ENCODE results near the gene MTMR4.

MTMR4 gene

GRCh38 chr17:58530655-58531054 is 16.2 kb upstream of the MTMR4 start:
- in situ Hi-C loops (cut with HindIII; ENCODE audit: low pct_ligation_motif_present, low sequenced_read_pairs), result no loop called here
- no peak for DNase-seq
- no peak for TF ChIP-seq CTCF (IDR thresholded peaks at IDR 0.05; ENCODE audit: low read depth, low read length, missing control alignments)
- no peak overlapping the region for H3K4me3 ChIP-seq (ENCODE audit: low read depth, low read length)
- H3K36me3 ChIP-seq (replicated peaks), result no peaks in the 10 kb centered on the region
- no peak overlapping the region for H3K27ac ChIP-seq
- no peaks in the 10 kb centered on the region for H3K27me3 ChIP-seq (replicated peaks)

- no peaks in the 10 kb centered on the region for H3K36me3 ChIP-seq (replicated peaks)
- no peak overlapping the region for H3K4me3 ChIP-seq (ENCODE audit: low read depth, low read length)
- H3K27ac ChIP-seq, result no peak overlapping the region
- in situ Hi-C loops (cut with HindIII; ENCODE audit: low pct_ligation_motif_present, low sequenced_read_pairs), result no loop called here
- no peak for DNase-seq
- no peaks in the 10 kb centered on the region for H3K27me3 ChIP-seq (replicated peaks)
- no peak for TF ChIP-seq CTCF (IDR thresholded peaks at IDR 0.05; ENCODE audit: low read depth, low read length, missing control alignments)
Observed at GRCh38 chr17:58529275-58529674, 14.8 kb upstream of the MTMR4 start.

GRCh38 chr17:58528443-58528842 is 14.0 kb upstream of the MTMR4 start:
- Histone ChIP-seq H3K36me3 (replicated peaks) (no peaks in the 10 kb centered on the region), H3K4me3 (ENCODE audit: low read depth, low read length) (no peak overlapping the region), H3K27ac (no peak overlapping the region), H3K27me3 (replicated peaks) (no peaks in the 10 kb centered on the region)
- in situ Hi-C loops (cut with HindIII; ENCODE audit: low pct_ligation_motif_present, low sequenced_read_pairs), result no loop called here
- DNase-seq, result no peak
- no peak for TF ChIP-seq CTCF (IDR thresholded peaks at IDR 0.05; ENCODE audit: low read depth, low read length, missing control alignments)

GRCh38 chr17:58527949-58528348 is 13.5 kb upstream of the MTMR4 start:
- DNase-seq, result peak; percentile 63
- H3K27ac ChIP-seq, result peak overlapping the region; percentile 39
- TF ChIP-seq CTCF (IDR thresholded peaks at IDR 0.05; ENCODE audit: low read depth, low read length, missing control alignments), result no peak
- H3K36me3 ChIP-seq (replicated peaks), result no peaks in the 10 kb centered on the region
- H3K27me3 ChIP-seq (replicated peaks), result no peaks in the 10 kb centered on the region
- no peak overlapping the region for H3K4me3 ChIP-seq (ENCODE audit: low read depth, low read length)
- in situ Hi-C loops (cut with HindIII; ENCODE audit: low pct_ligation_motif_present, low sequenced_read_pairs), result no loop called here

- Histone ChIP-seq H3K27me3 (replicated peaks) (no peaks in the 10 kb centered on the region), H3K4me3 (ENCODE audit: low read depth, low read length) (no peak overlapping the region), H3K36me3 (replicated peaks) (no peaks in the 10 kb centered on the region), H3K27ac (peak overlapping the region; percentile 39)
- in situ Hi-C loops (cut with HindIII; ENCODE audit: low pct_ligation_motif_present, low sequenced_read_pairs), result no loop called here
- peak; percentile 53 for TF ChIP-seq CTCF (IDR thresholded peaks at IDR 0.05; ENCODE audit: low read depth, low read length, missing control alignments)
- DNase-seq, result no peak
Observed at GRCh38 chr17:58527306-58527705, 12.9 kb upstream of the MTMR4 start.

- Histone ChIP-seq H3K4me3 (ENCODE audit: low read depth, low read length) (no peak overlapping the region), H3K27ac (peak overlapping the region; percentile 45), H3K36me3 (replicated peaks) (no peaks in the 10 kb centered on the region), H3K27me3 (replicated peaks) (no peaks in the 10 kb centered on the region)
- in situ Hi-C loops (cut with HindIII; ENCODE audit: low pct_ligation_motif_present, low sequenced_read_pairs), result no loop called here
- TF ChIP-seq CTCF (IDR thresholded peaks at IDR 0.05; ENCODE audit: low read depth, low read length, missing control alignments), result no peak
- DNase-seq, result peak; percentile 70
Observed at GRCh38 chr17:58525239-58525638, 10.8 kb upstream of the MTMR4 start.
